Endothelial cell (in vitro differentiated cells): Measurements from ENCODE around the gene UBXN1. TPM values are rescaled to one million over a fixed set of nuclear protein-coding genes. Genes with fewer than 3 reads are reported as not detected.

Experiments
- DNase-seq: peaks from one replicate; pipeline ENCODE4 v3.0.0; 2021; ENCODE audit warnings: low spot score
- H3K27ac Mint-ChIP-seq: one replicate; pipeline ENCODE4 v1.8.0; 2021; ENCODE audit warnings: mixed read lengths, inconsistent platforms; ENCODE audit not compliant: unreplicated experiment
- H3K27me3 Mint-ChIP-seq: one replicate; pipeline ENCODE4 v1.8.0; 2021; ENCODE audit warnings: mild to moderate bottlenecking, moderate library complexity, mixed read lengths, inconsistent platforms; ENCODE audit not compliant: unreplicated experiment
- H3K36me3 Mint-ChIP-seq: one replicate; pipeline ENCODE4 v1.8.0; 2021; ENCODE audit warnings: mild to moderate bottlenecking, low read depth, mixed read lengths, inconsistent platforms; ENCODE audit not compliant: unreplicated experiment
- H3K4me1 Mint-ChIP-seq: one replicate; pipeline ENCODE4 v1.8.0; 2021; ENCODE audit warnings: mild to moderate bottlenecking, mixed read lengths, inconsistent platforms; ENCODE audit not compliant: unreplicated experiment
- H3K4me3 Mint-ChIP-seq: one replicate; pipeline ENCODE4 v1.8.0; 2021; ENCODE audit warnings: mild to moderate bottlenecking, mixed read lengths, inconsistent platforms; ENCODE audit not compliant: unreplicated experiment
- H3K9me3 Mint-ChIP-seq: one replicate; pipeline ENCODE4 v1.8.0; 2021; ENCODE audit warnings: mixed read lengths, inconsistent platforms; ENCODE audit not compliant: unreplicated experiment
- CTCF ChIP-seq: fragments of 200-600 bp; sonication (generic); IDR thresholded peaks from one replicate; pipeline ENCODE4 v1.5.0; 2021; ENCODE audit warnings: antibody characterized with exemption; ENCODE audit not compliant: unreplicated experiment
- total RNA-seq: library from RNA; stranded (reverse); fragmentation: NEBNext Ultra II Directional; extraction: Animal tissue kit (Norgen Biotek cat#: 25700); gene quantifications from one replicate; pipeline ENCODE4 v1.2.1, GENCODE V29; 2021; ENCODE audit not compliant: unreplicated experiment

Gene UBXN1
- total RNA-seq, 1 donor from 2014 or later, result 137 TPM

- no peak for DNase-seq
- peaks cover 24% of the 10 kb centered on the region for H3K36me3 Mint-ChIP-seq
- H3K27me3 Mint-ChIP-seq, result peaks cover 3% of the 10 kb centered on the region
- peak within 1 kb of the TSS; percentile 37 for H3K4me3 Mint-ChIP-seq
- H3K4me1 Mint-ChIP-seq, result peaks cover 10% of the 10 kb centered on the region
- no peaks in the 10 kb centered on the region for H3K9me3 Mint-ChIP-seq
- H3K27ac Mint-ChIP-seq, result peak within 1 kb of the TSS; percentile 15
- TF ChIP-seq CTCF, result no peak
Measured at GRCh38 chr11:62689421-62690183, 10.7 kb upstream of the UBXN1 start, which contains the start of gene LRRN4CL. Gene LRRN4CL, minus strand, starts transcription at chr11:62689530. Its CDS starts 1,022 bp downstream, at chr11:62688508.

GRCh38 chr11:62688491-62688890 lies 9.6 kb upstream of the UBXN1 start:
- no peak for TF ChIP-seq CTCF
- H3K27me3 Mint-ChIP-seq, result peaks cover 3% of the 10 kb centered on the region
- peaks cover 24% of the 10 kb centered on the region for H3K36me3 Mint-ChIP-seq
- H3K27ac Mint-ChIP-seq, result peak overlapping the region; percentile 15
- H3K9me3 Mint-ChIP-seq, result no peaks in the 10 kb centered on the region
- no peak for DNase-seq
- H3K4me1 Mint-ChIP-seq, result peaks cover 10% of the 10 kb centered on the region
- H3K4me3 Mint-ChIP-seq, result peak overlapping the region; percentile 37

GRCh38 chr11:62687508-62688396 lies 8.9 kb upstream of the UBXN1 start:
- H3K27me3 Mint-ChIP-seq, result peaks cover 2% of the 10 kb centered on the region
- peaks cover 10% of the 10 kb centered on the region for H3K4me1 Mint-ChIP-seq
- H3K36me3 Mint-ChIP-seq, result peaks cover 21% of the 10 kb centered on the region
- no peaks in the 10 kb centered on the region for H3K9me3 Mint-ChIP-seq
- H3K27ac Mint-ChIP-seq, result no peak overlapping the region
- no peak for DNase-seq
- H3K4me3 Mint-ChIP-seq, result no peak overlapping the region
- no peak for TF ChIP-seq CTCF

- H3K4me1 Mint-ChIP-seq, result peaks cover 8% of the 10 kb centered on the region
- peaks cover 5% of the 10 kb centered on the region for H3K27me3 Mint-ChIP-seq
- H3K9me3 Mint-ChIP-seq, result no peaks in the 10 kb centered on the region
- H3K27ac Mint-ChIP-seq, result no peak overlapping the region
- TF ChIP-seq CTCF, result no peak
- peaks cover 7% of the 10 kb centered on the region for H3K36me3 Mint-ChIP-seq
- no peak overlapping the region for H3K4me3 Mint-ChIP-seq
- DNase-seq, result no peak
Measured at GRCh38 chr11:62682518-62682917, 3.6 kb upstream of the UBXN1 start.
